Choroid plexus epithelial cell (primary cell): Measurements from ENCODE around the gene ADRA2C.
A peak's percentile ranks its signal among the peaks of the same experiment; 100 is the strongest.

Experiments
- DNase-seq: peaks from one replicate; pipeline ENCODE4 v3.0.0-alpha.2; 2010; ENCODE audit warnings: low read depth
- H3K4me3 ChIP-seq: 2 replicates; pipeline ENCODE4 v1.5.1; 2011; ENCODE audit warnings: low read depth, mild to moderate bottlenecking, control low read depth, low read length, moderate library complexity
- TF ChIP-seq, protein P1 (sequence below): conservative IDR thresholded peaks from 2 replicates; pipeline ENCODE4 v1.5.1; 2011; ENCODE audit warnings: low read depth, mild to moderate bottlenecking, control low read depth, inconsistent platforms, low read length, moderate library complexity

ADRA2C gene

DNA sequence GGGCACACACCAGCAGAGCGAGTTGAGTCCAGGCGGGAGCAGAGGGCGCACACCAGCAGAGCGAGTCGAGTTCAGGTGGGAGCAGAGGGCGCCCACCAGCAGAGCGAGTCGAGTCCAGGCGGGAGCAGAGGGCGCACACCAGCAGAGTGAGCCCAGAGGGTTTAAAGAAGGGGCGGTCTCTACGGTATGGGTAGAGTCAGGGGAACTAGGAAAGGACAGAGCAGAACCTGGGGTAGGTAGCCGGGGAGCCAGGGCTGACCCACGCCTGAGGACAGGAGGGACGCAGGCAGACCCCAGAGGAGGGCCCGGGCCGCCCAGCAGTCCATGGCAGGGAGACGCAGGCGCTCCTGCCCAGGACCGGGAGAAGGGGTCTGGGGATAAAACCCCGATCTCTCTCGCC is 22.0 kb upstream of the ADRA2C start:
- DNase-seq: no peak
- H3K4me3 ChIP-seq: no peak overlapping the region
- TF ChIP-seq, protein P1, sequence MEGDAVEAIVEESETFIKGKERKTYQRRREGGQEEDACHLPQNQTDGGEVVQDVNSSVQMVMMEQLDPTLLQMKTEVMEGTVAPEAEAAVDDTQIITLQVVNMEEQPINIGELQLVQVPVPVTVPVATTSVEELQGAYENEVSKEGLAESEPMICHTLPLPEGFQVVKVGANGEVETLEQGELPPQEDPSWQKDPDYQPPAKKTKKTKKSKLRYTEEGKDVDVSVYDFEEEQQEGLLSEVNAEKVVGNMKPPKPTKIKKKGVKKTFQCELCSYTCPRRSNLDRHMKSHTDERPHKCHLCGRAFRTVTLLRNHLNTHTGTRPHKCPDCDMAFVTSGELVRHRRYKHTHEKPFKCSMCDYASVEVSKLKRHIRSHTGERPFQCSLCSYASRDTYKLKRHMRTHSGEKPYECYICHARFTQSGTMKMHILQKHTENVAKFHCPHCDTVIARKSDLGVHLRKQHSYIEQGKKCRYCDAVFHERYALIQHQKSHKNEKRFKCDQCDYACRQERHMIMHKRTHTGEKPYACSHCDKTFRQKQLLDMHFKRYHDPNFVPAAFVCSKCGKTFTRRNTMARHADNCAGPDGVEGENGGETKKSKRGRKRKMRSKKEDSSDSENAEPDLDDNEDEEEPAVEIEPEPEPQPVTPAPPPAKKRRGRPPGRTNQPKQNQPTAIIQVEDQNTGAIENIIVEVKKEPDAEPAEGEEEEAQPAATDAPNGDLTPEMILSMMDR: no peak

DNA sequence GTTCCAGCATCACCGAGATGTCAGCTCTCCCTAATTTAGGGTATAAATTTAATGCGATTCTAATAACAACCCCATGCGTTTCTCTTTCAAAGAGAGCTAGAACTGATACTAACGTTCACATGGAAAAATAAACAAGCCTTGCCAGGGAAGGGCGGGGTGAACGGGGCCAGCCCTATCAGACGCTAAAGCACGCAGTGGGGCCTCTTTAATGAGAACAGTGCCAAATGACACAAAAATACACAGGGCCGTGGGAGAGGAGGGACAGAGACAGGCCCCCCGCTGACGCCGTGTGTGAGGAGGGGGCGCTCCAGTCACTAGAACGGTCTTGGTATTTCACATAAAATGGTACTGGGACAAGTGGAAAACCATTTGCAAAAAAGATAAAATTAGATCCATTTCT is 21.3 kb upstream of the ADRA2C start:
- no peak overlapping the region for H3K4me3 ChIP-seq
- DNase-seq: no peak
- TF ChIP-seq, protein P1: no peak

DNA sequence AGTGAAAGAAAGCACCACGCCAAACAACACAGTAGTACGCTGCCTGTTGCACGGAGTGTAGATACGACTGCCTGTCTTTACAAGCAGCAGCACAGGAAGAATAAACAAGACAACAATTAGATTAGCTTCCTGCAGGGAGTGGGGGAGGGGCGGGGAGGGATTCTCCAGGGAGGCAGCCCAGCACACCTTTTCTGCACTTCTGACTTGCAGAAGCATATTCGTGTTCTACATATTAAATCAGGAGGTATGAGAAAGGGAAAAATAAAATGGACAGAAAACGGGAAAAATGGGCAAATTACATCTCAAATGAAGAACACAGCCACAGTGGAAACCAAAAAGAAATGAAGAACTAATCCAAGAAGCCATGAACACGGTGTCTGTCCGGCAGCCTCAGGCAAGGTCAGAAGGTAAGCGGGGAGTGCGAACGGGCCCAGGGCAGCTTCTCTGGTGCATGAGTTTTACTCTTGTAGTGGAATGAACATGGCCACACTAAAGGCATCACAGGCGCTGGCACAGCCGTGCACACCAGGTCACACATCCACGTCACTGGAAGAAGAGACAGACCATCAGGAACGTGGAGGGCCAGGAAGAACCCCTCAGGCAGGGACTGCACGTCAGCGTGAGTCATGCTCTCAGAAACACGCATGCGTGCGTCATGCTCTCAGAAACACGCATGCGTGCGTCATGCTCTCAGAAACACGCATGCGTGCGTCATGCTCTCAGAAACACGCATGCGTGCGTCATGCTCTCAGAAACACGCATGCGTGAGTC is 20.1 kb upstream of the ADRA2C start:
- DNase-seq: no peak
- TF ChIP-seq, protein P1: no peak
- no peak overlapping the region for H3K4me3 ChIP-seq

GRCh38 chr4:3746701-3747580 is 19.2 kb upstream of the ADRA2C start:
- TF ChIP-seq, protein P1: no peak
- no peak for DNase-seq
- no peak overlapping the region for H3K4me3 ChIP-seq

DNA sequence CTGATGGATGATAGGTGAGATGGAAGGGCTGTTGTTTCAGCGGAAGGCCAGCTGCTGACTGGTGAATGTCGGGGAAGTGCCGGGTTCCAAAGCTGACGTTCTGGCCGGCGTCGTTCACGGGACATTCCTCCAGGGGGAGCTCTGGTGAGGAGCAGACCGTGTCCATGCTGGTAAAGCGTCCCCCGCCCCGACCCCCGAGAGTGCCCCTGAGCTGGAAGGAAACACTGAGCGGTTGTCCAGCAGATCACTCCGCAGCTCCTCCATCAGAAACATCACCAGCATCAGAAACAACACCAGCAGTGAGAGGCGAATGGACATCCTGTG is 18.6 kb upstream of the ADRA2C start:
- TF ChIP-seq, protein P1: peak; percentile 47
- H3K4me3 ChIP-seq: no peak overlapping the region
- DNase-seq: peak; percentile 6

DNA sequence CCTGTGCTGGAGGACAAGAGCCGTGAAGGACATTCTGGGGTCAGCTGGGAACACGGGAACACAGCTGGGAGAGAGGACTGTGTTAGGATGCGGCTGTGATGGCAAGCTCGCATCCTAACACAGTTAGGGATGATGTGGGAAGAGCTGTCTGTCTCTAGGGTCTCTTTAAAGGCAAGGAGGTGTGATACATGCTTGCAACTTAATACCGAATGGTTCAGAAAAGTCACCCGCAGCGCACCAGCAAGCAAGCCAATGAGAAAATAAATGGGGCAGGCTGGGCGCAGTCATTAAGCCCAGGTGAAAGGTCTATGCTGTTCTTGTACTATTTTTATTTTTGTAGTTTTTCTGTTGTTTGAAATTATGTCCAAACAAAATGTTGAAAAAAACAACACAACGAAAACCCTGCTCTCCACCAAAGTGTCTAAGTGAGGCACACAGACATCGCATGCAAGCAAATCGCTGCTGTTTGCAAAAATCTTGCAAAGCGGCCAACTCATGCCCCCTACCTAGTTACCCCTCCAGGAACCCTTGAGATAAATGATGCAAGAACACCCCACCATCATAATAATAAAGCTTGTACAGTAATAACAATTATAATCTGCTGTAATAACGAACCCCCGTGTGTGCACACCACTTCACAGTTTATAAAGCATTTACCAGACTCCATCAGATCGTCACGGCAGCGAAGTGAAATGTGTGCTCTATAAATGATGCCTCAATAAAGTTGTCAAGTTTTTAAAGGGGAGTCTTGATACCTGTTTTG is 17.9 kb upstream of the ADRA2C start:
- TF ChIP-seq, protein P1: no peak
- H3K4me3 ChIP-seq: no peak overlapping the region
- DNase-seq: no peak
